Body of pancreas (tissue), 4 donors: ENCODE results near the gene TANC1. TPM values are rescaled to one million over a fixed set of nuclear protein-coding genes. Genes with fewer than 3 reads are reported as not detected.

Experiments used
- ATAC-seq: fragments of 150-250 bp; one replicate; pipeline ENCODE4 v1.9.1; 2016
- DNase-seq, 4 donors: peaks; one replicate each; pipeline ENCODE4 v3.0.0-alpha.2; 2019
- H3K27ac ChIP-seq, 4 donors: fragments of 200-600 bp; sonication (generic); 1 replicate in 3 of 4; 2 replicates in 1 of 4; pipeline versions ENCODE4 v1.5.1 to v1.6.1; 2016 to 2019; ENCODE audit warnings: mild to moderate bottlenecking in 1 of 4, mixed read lengths in 1 of 4, moderate library complexity in 1 of 4
- H3K27me3 ChIP-seq, 2 donors: fragments of 200-600 bp; sonication (generic); one replicate each; pipeline ENCODE4 v1.6.0; 2016; ENCODE audit warnings: mild to moderate bottlenecking in 1 of 2
- H3K36me3 ChIP-seq, 2 donors: fragments of 200-600 bp; sonication (generic); replicated peaks in 1 of 2; 2 replicates each; pipeline ENCODE4 v1.5.1; 2016; ENCODE audit warnings: low read depth in 2 of 2; ENCODE audit not compliant: insufficient read depth in 1 of 2
- H3K4me1 ChIP-seq: fragments of 200-600 bp; sonication (generic); one replicate; pipeline ENCODE4 v1.6.0; 2016
- H3K4me3 ChIP-seq, 2 donors: fragments of 200-600 bp; sonication (generic); 1 replicate in 1 of 2; 2 replicates in 1 of 2; pipeline ENCODE4 v1.5.1; 2016 to 2019
- H3K9me3 ChIP-seq, 3 donors: fragments of 200-600 bp; sonication (generic); 1 replicate in 2 of 3; 2 replicates in 1 of 3; pipeline ENCODE4 v1.5.1; 2016
- CTCF ChIP-seq, 7 experiments: fragments of 450-650 bp in 4 of 7; fragments of 200-600 bp in 3 of 7; sonication (generic) in 3 of 7; IDR thresholded peaks; one replicate each; pipeline ENCODE4 v1.5.1; 2016 to 2019; ENCODE audit warnings: antibody characterized with exemption in 7 of 7
- POLR2A ChIP-seq, 3 donors: fragments of 450-650 bp; IDR thresholded peaks; one replicate each; pipeline ENCODE4 v1.6.1; 2016; ENCODE audit warnings: antibody characterized with exemption in 3 of 3, mild to moderate bottlenecking in 2 of 3
- WGBS, 2 donors: methylation state at CpG; one replicate each; pipeline ENCODE4 v1.1.5; 2017; 5-methylcytosine and 5-hydroxymethylcytosine counted together
- intact Hi-C: fragments of 100-400 bp; cut with DNase I; formaldehyde crosslinking; loops from one replicate; pipeline ENCODE4 v1.15.1; 2023
- total RNA-seq, 2 donors: library from RNA; depleted of rRNA; stranded (reverse); fragments of >200 nt; gene quantifications; one replicate each; pipeline ENCODE4 v1.1.0, GENCODE V29; 2016

TANC1 gene
- total RNA-seq, 2 donors from 2014 or later: 23.1 to 23.3 TPM

GRCh38 chr2:159108181-159108893, 139.9 kb downstream of the TANC1 start:
- intact Hi-C loops: no loop called here

GRCh38 chr2:159109517-159109916, 141.1 kb downstream of the TANC1 start:
- 79 to 85% methylated on average over 3 of the region's 3 CpGs for WGBS, 2 donors
- H3K4me1 ChIP-seq: no peaks in the 10 kb centered on the region
- H3K27me3 ChIP-seq: no peaks in the 10 kb centered on the region
- DNase-seq: no peak
- ATAC-seq: no peak
- no peak overlapping the region for H3K4me3 ChIP-seq
- TF ChIP-seq CTCF (IDR thresholded peaks at IDR 0.05) (no peak), POLR2A (IDR thresholded peaks at IDR 0.05) (no peak)
- H3K9me3 ChIP-seq: no peaks in the 10 kb centered on the region
- no peaks in the 10 kb centered on the region for H3K36me3 ChIP-seq
- intact Hi-C loops: no loop called here
- no peak overlapping the region for H3K27ac ChIP-seq

More at GRCh38 chr2:159108181-159108893, 139.9 kb downstream of the TANC1 start:
- H3K9me3 ChIP-seq: no peaks in the 10 kb centered on the region
- WGBS, 2 donors: 82 to 85% methylated on average over 12 of the region's 12 CpGs
- TF ChIP-seq CTCF (IDR thresholded peaks at IDR 0.05): no peak
- TF ChIP-seq POLR2A (IDR thresholded peaks at IDR 0.05): no peak
- H3K36me3 ChIP-seq: no peaks in the 10 kb centered on the region
- no peak overlapping the region for H3K27ac ChIP-seq
- no peak overlapping the region for H3K4me3 ChIP-seq
- no peaks in the 10 kb centered on the region for H3K27me3 ChIP-seq
- H3K4me1 ChIP-seq: no peaks in the 10 kb centered on the region
- ATAC-seq: no peak
- DNase-seq: no peak

- no peak overlapping the region for H3K4me3 ChIP-seq
- no peak overlapping the region for H3K27ac ChIP-seq
- H3K9me3 ChIP-seq: no peaks in the 10 kb centered on the region
- no peaks in the 10 kb centered on the region for H3K36me3 ChIP-seq
- no peak for TF ChIP-seq CTCF (IDR thresholded peaks at IDR 0.05)
- no peak for TF ChIP-seq POLR2A (IDR thresholded peaks at IDR 0.05)
- DNase-seq: no peak
- no peaks in the 10 kb centered on the region for H3K4me1 ChIP-seq
- H3K27me3 ChIP-seq: no peaks in the 10 kb centered on the region
- WGBS, 2 donors: 89 to 97% methylated on average over 2 of the region's 2 CpGs
- ATAC-seq: no peak
- intact Hi-C loops: loop anchor here (10.0 kb wide), 1 partner anchor 76 kb away; no protein-coding TSS in a partner anchor
These were observed 142.3 kb downstream of the TANC1 start for GRCh38 chr2:159110784-159111183.

- ATAC-seq (no peak), DNase-seq (no peak)
- Histone ChIP-seq H3K27ac (no peak overlapping the region), H3K36me3 (no peaks in the 10 kb centered on the region), H3K27me3 (no peaks in the 10 kb centered on the region), H3K9me3 (no peaks in the 10 kb centered on the region), H3K4me1 (no peaks in the 10 kb centered on the region), H3K4me3 (no peak overlapping the region)
- 89 to 92% methylated on average over 7 to 8 of the region's 8 CpGs for WGBS, 2 donors
- intact Hi-C loops: loop anchor here (10.0 kb wide), 1 partner anchor 77 kb away; no protein-coding TSS in a partner anchor
- TF ChIP-seq POLR2A (IDR thresholded peaks at IDR 0.05): no peak
These were observed 143.0 kb downstream of the TANC1 start for GRCh38 chr2:159111346-159111927.

GRCh38 chr2:159114835-159115234, 146.4 kb downstream of the TANC1 start:
- Histone ChIP-seq H3K27me3 (no peaks in the 10 kb centered on the region), H3K36me3 (no peaks in the 10 kb centered on the region), H3K9me3 (no peaks in the 10 kb centered on the region), H3K27ac (no peak overlapping the region), H3K4me3 (no peak overlapping the region), H3K4me1 (no peaks in the 10 kb centered on the region)
- intact Hi-C loops: loop anchor here (5.0 to 10.0 kb wide), 2 partner anchors 80 to 213 kb away; no protein-coding TSS in a partner anchor
- TF ChIP-seq POLR2A (IDR thresholded peaks at IDR 0.05) (no peak), CTCF (IDR thresholded peaks at IDR 0.05) (no peak)
- DNase-seq (no peak), ATAC-seq (no peak)
- WGBS, 2 donors: 82 to 86% methylated on average over 5 of the region's 5 CpGs
